GM13977 (cell line): ENCODE data around the gene GPRC5A.

Experiments used
- DNase-seq: peaks from one replicate; pipeline ENCODE4 v3.0.0; 2012; ENCODE audit warnings: low spot score
- in situ Hi-C: fragments of 300-500 bp; cut with MboI; formaldehyde crosslinking; loops from one replicate; pipeline ENCODE4 v1.12.0; 2022; ENCODE audit warnings: low sequenced_read_pairs, low pct_unique_long_range_greater_than_20kb, mixed read lengths, inconsistent platforms; ENCODE audit not compliant: unreplicated experiment
- TF ChIP-seq, protein P1 (sequence below): IDR thresholded peaks from 2 replicates; pipeline ENCODE4 v1.5.1; 2012; ENCODE audit warnings: mild to moderate bottlenecking, control low read depth; ENCODE audit not compliant: insufficient read depth; ENCODE audit errors: extremely low read depth, missing control alignments

Gene GPRC5A

DNA sequence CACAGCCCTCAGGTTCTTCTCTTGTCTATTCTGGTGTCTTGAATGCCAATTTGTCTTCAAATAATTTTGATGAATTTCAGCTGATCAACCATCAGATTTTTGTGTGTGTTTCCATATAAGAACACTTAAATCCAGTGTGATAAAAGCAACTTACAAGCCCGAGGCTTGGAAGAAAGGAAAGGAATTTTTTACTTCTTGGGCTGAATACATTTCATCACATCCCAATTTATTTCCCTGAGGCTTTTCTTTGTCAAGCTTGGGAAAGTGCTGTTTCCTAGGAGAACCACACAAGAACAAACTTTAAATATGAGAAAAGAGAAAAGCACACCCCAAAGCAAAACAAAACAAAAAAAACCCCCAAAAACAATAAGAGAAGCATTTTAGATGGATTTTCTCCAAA lies 34.0 kb downstream of the GPRC5A start:
- in situ Hi-C loops, result no loop called here
- TF ChIP-seq, protein P1, sequence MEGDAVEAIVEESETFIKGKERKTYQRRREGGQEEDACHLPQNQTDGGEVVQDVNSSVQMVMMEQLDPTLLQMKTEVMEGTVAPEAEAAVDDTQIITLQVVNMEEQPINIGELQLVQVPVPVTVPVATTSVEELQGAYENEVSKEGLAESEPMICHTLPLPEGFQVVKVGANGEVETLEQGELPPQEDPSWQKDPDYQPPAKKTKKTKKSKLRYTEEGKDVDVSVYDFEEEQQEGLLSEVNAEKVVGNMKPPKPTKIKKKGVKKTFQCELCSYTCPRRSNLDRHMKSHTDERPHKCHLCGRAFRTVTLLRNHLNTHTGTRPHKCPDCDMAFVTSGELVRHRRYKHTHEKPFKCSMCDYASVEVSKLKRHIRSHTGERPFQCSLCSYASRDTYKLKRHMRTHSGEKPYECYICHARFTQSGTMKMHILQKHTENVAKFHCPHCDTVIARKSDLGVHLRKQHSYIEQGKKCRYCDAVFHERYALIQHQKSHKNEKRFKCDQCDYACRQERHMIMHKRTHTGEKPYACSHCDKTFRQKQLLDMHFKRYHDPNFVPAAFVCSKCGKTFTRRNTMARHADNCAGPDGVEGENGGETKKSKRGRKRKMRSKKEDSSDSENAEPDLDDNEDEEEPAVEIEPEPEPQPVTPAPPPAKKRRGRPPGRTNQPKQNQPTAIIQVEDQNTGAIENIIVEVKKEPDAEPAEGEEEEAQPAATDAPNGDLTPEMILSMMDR, result no peak
- no peak for DNase-seq

DNA sequence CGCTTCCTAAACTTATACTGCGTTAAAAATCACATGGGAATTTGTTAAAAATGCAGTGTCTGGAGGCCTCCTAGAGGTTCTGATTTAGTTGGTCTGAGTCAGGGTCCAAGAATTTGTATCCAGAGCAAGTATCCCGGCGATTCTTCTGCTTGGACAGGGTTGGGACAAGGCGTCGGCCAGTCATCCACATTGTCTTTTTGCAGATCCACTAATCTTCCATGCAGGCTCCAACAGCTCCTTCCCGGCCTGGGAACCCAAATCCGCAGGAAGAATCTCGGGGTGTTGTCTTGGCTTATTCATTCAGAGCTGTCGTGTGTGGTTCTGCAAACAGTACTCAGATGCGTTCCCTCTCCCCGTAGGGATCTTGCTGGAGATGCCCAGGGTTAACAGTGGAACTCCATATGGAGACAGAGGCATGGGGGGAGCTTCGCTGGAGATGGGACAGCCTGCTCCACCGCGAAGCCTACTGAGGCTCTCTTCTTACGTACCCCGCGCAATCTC lies 35.3 kb downstream of the GPRC5A start:
- no peak for DNase-seq
- in situ Hi-C loops, result no loop called here
- TF ChIP-seq, protein P1, result no peak

DNA sequence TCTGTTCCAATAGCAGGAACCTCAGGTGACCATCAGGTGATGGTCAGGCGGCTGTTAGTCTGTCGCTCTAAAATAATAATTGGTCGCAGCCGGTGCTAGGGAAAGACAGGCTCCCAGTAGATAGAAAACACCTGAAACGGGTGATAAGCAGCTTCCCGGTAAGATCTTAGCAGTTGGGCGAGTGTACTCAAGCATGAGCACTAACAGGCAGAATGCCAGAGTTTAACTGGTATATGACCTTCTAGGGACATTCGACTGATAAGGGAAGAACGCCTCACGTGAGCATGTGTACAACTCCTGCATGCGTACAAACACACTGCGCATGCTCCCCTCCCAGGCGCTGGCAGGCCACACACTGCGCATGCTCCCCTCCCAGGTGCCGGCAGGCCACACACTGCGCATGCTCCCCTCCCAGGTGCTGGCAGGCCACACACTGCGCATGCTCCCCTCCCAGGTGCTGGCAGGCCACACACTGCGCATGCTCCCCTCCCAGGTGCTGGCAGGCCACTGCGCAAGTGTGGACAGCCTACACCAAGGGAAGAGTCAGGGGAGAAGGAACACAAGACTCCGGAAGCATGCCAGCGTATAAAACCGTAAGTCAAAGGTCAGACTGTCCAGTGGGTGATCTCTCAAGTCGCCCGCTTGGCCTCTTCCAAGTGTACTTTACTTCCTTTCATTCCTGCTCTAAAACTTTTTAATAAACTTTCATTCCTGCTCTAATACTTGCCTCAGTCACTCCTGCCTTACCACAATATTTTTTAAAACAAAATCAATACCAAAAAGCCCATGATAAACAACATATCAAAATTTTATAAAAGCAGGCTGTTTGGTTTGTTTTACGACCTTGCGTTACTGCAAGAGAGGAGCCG lies 36.1 kb downstream of the GPRC5A start:
- DNase-seq, result no peak
- in situ Hi-C loops, result no loop called here
- TF ChIP-seq, protein P1, result no peak

DNA sequence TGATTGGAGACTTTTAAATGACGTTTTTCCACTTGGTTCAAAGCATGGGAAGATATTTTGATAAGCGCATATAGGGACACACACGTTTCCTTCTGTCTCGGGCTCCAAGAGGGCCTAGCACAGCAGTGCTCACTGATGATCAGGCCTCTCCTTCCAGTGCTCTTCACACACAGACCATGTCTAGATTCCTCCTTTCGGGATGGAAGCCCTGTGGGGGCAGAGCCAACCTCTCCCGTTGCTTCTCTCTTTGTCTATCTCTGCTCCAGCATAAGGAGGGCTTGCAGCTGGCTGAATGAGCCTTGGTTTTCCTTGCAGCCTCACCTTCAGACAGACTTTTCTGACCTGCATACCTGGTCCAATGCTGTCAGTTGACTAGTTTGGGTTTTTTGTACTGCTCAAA lies 38.3 kb downstream of the GPRC5A start:
- DNase-seq, result no peak
- TF ChIP-seq, protein P1, result no peak
- in situ Hi-C loops, result no loop called here

DNA sequence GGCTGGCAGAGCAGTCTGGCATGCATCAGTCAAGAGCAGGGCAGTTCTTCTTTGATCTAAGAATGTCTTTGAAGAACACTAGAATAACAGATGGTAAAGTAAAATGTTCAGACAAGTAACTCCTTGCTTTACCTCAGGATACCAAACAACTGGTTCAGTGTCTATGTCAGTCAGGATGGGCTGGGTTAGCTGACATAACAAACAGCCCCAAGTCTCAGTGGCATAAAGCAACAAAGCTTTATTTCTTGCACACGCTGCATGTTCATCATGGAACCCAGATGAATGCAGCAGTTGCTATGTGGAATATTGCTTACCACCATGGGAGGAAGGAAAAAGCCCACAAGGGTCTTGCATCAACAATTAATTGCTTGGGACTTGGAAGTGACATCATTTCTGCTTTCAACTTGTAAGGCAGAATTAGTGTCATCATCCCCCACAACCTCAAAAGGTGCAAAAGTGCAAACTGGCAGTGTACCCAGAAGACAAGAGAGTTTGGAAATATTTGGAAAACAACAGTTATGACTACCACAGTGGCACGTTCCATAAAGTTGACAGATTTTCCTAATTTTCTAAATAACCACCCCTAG lies 39.4 kb downstream of the GPRC5A start:
- in situ Hi-C loops, result no loop called here
- TF ChIP-seq, protein P1, result no peak
- no peak for DNase-seq

DNA sequence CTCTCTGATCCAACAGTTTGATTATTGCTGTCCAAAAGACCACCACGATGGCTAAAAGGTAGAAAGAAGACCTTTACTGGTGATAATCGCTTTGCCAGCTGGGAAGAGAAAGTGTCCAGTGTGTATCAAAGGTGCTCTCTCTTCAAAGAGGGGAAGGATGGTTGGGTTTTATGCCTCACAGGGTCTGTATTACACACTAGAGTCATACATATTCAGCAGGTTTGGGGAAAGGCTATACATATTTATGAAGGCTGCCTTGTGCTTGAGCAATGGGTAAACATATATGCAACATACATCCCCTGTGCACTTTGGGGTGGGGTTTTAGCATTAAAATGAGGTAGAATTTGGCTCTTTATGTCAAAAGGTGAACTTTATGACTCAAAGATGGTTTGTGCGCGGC lies 42.4 kb downstream of the GPRC5A start:
- TF ChIP-seq, protein P1, result no peak
- DNase-seq, result no peak
- in situ Hi-C loops, result no loop called here
